ENCODE measurements around the gene TAS2R20.
"Not testable (repeated sequence)": the region's sequence is repeated elsewhere in the genome, so short reads cannot be mapped to it uniquely, and the experiment has no call there.

TAS2R20 gene

DNA sequence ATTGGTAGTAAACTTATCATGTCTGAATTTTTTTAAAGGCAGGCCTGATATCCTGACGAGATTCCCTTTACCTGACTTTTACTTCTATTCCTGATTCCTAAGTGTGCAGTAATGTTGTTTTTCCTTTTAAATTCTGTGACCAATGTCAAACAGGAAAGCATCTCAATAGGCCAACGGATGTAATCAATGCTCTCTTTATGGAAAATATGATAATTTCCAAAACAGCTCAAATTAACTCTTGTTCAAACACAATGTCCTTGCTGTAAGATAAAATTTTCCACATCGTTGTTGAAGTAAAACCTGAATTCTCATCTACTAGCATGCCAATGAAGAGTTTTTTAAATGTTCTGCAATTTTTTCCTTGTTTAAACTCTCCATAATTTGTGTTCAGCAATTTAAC lies 41.1 kb upstream of the TAS2R20 start:
- no peaks in the 10 kb centered on the region for H3K9me3 ChIP-seq (ENCODE audit: control insufficient read depth, insufficient read depth, low read depth, low read length)
- no peaks in the 10 kb centered on the region for H3K4me1 ChIP-seq (ENCODE audit: control insufficient read depth, insufficient read depth, low read length)
- H3K36me3 ChIP-seq (ENCODE audit: control insufficient read depth in 2 of 2, insufficient read depth in 1 of 2, low read length in 2 of 2): no peaks in the 10 kb centered on the region; a peak in 2 of 3 replicates
- POLR2A ChIA-PET: no interaction called here
- CTCF ChIA-PET: no interaction called here
- no peak overlapping the region for H3K27ac ChIP-seq (ENCODE audit: extremely low read depth, low read depth, low read length)
- H3K4me3 ChIP-seq (ENCODE audit: low read depth, low read length): no peak overlapping the region
- no peak for TF ChIP-seq GLI4 (tag by site-specific recombination; IDR thresholded peaks at IDR 0.05)
- TF ChIP-seq ZNF211 (tag by site-specific recombination; IDR thresholded peaks at IDR 0.05; ENCODE audit: low read depth): no peak
- no peak for TF ChIP-seq ZFP69B (tag by site-specific recombination; IDR thresholded peaks at IDR 0.05)
- no peak for TF ChIP-seq TRIM28 (IDR thresholded peaks at IDR 0.05; ENCODE audit: borderline replicate concordance, low read length)
- no peak for TF ChIP-seq ZNF677 (tag by site-specific recombination; IDR thresholded peaks at IDR 0.05)
- TF ChIP-seq, protein P1, sequence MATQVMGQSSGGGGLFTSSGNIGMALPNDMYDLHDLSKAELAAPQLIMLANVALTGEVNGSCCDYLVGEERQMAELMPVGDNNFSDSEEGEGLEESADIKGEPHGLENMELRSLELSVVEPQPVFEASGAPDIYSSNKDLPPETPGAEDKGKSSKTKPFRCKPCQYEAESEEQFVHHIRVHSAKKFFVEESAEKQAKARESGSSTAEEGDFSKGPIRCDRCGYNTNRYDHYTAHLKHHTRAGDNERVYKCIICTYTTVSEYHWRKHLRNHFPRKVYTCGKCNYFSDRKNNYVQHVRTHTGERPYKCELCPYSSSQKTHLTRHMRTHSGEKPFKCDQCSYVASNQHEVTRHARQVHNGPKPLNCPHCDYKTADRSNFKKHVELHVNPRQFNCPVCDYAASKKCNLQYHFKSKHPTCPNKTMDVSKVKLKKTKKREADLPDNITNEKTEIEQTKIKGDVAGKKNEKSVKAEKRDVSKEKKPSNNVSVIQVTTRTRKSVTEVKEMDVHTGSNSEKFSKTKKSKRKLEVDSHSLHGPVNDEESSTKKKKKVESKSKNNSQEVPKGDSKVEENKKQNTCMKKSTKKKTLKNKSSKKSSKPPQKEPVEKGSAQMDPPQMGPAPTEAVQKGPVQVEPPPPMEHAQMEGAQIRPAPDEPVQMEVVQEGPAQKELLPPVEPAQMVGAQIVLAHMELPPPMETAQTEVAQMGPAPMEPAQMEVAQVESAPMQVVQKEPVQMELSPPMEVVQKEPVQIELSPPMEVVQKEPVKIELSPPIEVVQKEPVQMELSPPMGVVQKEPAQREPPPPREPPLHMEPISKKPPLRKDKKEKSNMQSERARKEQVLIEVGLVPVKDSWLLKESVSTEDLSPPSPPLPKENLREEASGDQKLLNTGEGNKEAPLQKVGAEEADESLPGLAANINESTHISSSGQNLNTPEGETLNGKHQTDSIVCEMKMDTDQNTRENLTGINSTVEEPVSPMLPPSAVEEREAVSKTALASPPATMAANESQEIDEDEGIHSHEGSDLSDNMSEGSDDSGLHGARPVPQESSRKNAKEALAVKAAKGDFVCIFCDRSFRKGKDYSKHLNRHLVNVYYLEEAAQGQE (tag by site-specific recombination; IDR thresholded peaks at IDR 0.05): no peak
- TF ChIP-seq, protein P2, sequence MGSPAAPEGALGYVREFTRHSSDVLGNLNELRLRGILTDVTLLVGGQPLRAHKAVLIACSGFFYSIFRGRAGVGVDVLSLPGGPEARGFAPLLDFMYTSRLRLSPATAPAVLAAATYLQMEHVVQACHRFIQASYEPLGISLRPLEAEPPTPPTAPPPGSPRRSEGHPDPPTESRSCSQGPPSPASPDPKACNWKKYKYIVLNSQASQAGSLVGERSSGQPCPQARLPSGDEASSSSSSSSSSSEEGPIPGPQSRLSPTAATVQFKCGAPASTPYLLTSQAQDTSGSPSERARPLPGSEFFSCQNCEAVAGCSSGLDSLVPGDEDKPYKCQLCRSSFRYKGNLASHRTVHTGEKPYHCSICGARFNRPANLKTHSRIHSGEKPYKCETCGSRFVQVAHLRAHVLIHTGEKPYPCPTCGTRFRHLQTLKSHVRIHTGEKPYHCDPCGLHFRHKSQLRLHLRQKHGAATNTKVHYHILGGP (tag by site-specific recombination; IDR thresholded peaks at IDR 0.05): no peak
- no peak for TF ChIP-seq ZNF10 (tag by site-specific recombination; IDR thresholded peaks at IDR 0.05)
- no peak for TF ChIP-seq ZNF660 (tag by site-specific recombination; IDR thresholded peaks at IDR 0.05)
- no peak for TF ChIP-seq ZNF701 (tag by site-specific recombination; IDR thresholded peaks at IDR 0.05)
- TF ChIP-seq, protein P3, sequence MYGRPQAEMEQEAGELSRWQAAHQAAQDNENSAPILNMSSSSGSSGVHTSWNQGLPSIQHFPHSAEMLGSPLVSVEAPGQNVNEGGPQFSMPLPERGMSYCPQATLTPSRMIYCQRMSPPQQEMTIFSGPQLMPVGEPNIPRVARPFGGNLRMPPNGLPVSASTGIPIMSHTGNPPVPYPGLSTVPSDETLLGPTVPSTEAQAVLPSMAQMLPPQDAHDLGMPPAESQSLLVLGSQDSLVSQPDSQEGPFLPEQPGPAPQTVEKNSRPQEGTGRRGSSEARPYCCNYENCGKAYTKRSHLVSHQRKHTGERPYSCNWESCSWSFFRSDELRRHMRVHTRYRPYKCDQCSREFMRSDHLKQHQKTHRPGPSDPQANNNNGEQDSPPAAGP (tag by site-specific recombination; IDR thresholded peaks at IDR 0.05): no peak
- TF ChIP-seq, protein P4, sequence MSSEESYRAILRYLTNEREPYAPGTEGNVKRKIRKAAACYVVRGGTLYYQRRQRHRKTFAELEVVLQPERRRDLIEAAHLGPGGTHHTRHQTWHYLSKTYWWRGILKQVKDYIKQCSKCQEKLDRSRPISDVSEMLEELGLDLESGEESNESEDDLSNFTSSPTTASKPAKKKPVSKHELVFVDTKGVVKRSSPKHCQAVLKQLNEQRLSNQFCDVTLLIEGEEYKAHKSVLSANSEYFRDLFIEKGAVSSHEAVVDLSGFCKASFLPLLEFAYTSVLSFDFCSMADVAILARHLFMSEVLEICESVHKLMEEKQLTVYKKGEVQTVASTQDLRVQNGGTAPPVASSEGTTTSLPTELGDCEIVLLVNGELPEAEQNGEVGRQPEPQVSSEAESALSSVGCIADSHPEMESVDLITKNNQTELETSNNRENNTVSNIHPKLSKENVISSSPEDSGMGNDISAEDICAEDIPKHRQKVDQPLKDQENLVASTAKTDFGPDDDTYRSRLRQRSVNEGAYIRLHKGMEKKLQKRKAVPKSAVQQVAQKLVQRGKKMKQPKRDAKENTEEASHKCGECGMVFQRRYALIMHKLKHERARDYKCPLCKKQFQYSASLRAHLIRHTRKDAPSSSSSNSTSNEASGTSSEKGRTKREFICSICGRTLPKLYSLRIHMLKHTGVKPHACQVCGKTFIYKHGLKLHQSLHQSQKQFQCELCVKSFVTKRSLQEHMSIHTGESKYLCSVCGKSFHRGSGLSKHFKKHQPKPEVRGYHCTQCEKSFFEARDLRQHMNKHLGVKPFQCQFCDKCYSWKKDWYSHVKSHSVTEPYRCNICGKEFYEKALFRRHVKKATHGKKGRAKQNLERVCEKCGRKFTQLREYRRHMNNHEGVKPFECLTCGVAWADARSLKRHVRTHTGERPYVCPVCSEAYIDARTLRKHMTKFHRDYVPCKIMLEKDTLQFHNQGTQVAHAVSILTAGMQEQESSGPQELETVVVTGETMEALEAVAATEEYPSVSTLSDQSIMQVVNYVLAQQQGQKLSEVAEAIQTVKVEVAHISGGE (tag by site-specific recombination; conservative IDR thresholded peaks at IDR 0.05; ENCODE audit: low read depth): no peak

DNA sequence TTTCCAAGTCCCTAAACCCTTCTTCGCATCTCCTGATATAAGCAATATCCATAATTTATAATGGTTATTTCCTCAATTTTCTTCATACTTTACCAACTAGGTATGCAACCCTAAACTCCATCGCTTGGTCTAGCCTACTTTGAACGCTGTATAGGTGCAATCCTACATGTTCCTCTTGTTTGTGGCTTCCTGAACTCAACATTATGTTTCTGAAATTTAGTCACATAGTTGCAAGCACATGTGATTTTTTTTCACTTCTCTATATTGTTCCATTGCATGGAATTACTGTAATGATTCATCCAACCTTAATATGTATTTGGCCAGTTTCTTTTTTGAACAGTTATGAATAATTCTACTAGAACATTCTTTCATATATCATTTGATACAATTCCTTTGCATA lies 35.9 kb upstream of the TAS2R20 start:
- POLR2A ChIA-PET: not testable (repeated sequence)

DNA sequence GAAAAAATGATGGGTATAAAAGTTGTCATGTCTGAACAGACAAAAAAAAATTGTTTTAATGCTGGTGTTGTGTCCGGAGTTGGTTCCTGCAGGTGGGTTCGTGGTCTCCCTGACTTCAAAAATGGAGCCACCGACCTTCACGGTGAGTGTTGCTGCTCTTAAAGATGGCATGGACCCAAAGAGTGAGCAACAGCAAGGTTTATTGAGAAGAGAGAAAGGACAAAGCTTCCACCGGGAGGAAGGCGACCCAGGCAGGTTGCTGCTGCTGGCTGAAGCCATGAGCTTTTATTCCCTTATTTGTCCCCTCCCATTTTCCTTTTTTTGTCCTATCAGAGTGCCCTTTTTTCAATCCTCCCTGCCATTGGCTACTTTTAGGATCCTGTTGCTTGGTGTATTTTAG lies 33.2 kb upstream of the TAS2R20 start, which contains the start of gene TAS2R31:
Gene TAS2R31 (minus strand): TSS at position 101 of the 400 bp plus-strand sequence. CDS start 72 bp downstream, at position 29.
- Histone ChIP-seq H3K36me3 (ENCODE audit: control insufficient read depth in 2 of 2, insufficient read depth in 1 of 2, low read length in 2 of 2) (peaks cover 0 to 7% of the 10 kb centered on the region in 2 experiments; a peak in 1 of 3 replicates), H3K4me1 (ENCODE audit: control insufficient read depth, insufficient read depth, low read length) (no peaks in the 10 kb centered on the region), H3K27ac (ENCODE audit: extremely low read depth, low read depth, low read length) (no peak within 1 kb of the TSS), H3K9me3 (ENCODE audit: control insufficient read depth, insufficient read depth, low read depth, low read length) (no peaks in the 10 kb centered on the region), H3K4me3 (ENCODE audit: low read depth, low read length) (no peak within 1 kb of the TSS)
- ChIA-PET CTCF (interaction anchor here (0.6 to 0.8 kb wide), 2 partner anchors 109 to 1109 kb away, joined by 3 to 4 read pairs; no protein-coding TSS in a partner anchor), POLR2A (no interaction called here)
- TF ChIP-seq SP7 (tag by site-specific recombination; IDR thresholded peaks at IDR 0.05) (no peak), EGR2 (tag by site-specific recombination; IDR thresholded peaks at IDR 0.05; ENCODE audit: low read depth) (no peak), ZNF112 (tag by site-specific recombination; IDR thresholded peaks at IDR 0.05) (no peak), ZNF10 (tag by site-specific recombination; IDR thresholded peaks at IDR 0.05) (no peak), ZNF426 (tag by site-specific recombination; IDR thresholded peaks at IDR 0.05) (no peak), ZNF596 (tag by site-specific recombination; IDR thresholded peaks at IDR 0.05) (no peak), ZNF175 (tag by site-specific recombination; IDR thresholded peaks at IDR 0.05) (no peak)
- TF ChIP-seq, protein P5, sequence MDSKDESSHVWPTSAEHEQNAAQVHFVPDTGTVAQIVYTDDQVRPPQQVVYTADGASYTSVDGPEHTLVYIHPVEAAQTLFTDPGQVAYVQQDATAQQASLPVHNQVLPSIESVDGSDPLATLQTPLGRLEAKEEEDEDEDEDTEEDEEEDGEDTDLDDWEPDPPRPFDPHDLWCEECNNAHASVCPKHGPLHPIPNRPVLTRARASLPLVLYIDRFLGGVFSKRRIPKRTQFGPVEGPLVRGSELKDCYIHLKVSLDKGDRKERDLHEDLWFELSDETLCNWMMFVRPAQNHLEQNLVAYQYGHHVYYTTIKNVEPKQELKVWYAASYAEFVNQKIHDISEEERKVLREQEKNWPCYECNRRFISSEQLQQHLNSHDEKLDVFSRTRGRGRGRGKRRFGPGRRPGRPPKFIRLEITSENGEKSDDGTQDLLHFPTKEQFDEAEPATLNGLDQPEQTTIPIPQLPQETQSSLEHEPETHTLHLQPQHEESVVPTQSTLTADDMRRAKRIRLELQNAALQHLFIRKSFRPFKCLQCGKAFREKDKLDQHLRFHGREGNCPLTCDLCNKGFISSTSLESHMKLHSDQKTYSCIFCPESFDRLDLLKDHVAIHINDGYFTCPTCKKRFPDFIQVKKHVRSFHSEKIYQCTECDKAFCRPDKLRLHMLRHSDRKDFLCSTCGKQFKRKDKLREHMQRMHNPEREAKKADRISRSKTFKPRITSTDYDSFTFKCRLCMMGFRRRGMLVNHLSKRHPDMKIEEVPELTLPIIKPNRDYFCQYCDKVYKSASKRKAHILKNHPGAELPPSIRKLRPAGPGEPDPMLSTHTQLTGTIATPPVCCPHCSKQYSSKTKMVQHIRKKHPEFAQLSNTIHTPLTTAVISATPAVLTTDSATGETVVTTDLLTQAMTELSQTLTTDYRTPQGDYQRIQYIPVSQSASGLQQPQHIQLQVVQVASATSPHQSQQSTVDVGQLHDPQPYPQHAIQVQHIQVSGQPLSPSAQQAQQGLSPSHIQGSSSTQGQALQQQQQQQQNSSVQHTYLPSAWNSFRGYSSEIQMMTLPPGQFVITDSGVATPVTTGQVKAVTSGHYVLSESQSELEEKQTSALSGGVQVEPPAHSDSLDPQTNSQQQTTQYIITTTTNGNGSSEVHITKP (tag by site-specific recombination; IDR thresholded peaks at IDR 0.05): no peak

More for the DNA sequence above, 35.9 kb upstream of the TAS2R20 start:
- H3K4me3 ChIP-seq (ENCODE audit: low read depth, low read length); H3K36me3 ChIP-seq (ENCODE audit: control insufficient read depth in 2 of 2, insufficient read depth in 1 of 2, low read length in 2 of 2); H3K27ac ChIP-seq (ENCODE audit: extremely low read depth, low read depth, low read length); H3K4me1 ChIP-seq (ENCODE audit: control insufficient read depth, insufficient read depth, low read length); CTCF ChIA-PET; H3K9me3 ChIP-seq (ENCODE audit: control insufficient read depth, insufficient read depth, low read depth, low read length): not testable (repeated sequence)

Measured in HEK293 (cell line).